Small intestine (tissue), 7 donors: Measurements from ENCODE around the gene MAU2. TPM values are rescaled to one million over a fixed set of nuclear protein-coding genes. Genes with fewer than 3 reads are reported as not detected.
"Not testable (repeated sequence)": the region's sequence is repeated elsewhere in the genome, so short reads cannot be mapped to it uniquely, and the experiment has no call there.

ENCODE experiments used
- DNase-seq, 2 donors: peaks; one replicate each; pipeline versions ENCODE4 v3.0.0 to v3.0.0-alpha.2; 2013
- FAIRE-seq: peaks from 2 replicates; lab custom pipeline; 2012; peaks lifted over from hg19 to GRCh38; lab: Jason Lieb, UNC
- H3K27ac ChIP-seq, 3 donors: one replicate each; pipeline ENCODE4 v1.5.1; 2013; ENCODE audit warnings: low read length in 2 of 3, mild to moderate bottlenecking in 2 of 3, control low read depth in 1 of 3, inconsistent platforms in 1 of 3, low read depth in 1 of 3, moderate library complexity in 1 of 3
- H3K27me3 ChIP-seq, 3 donors: one replicate each; pipeline ENCODE4 v1.6.1; 2013; ENCODE audit warnings: low read length in 3 of 3, inconsistent platforms in 1 of 3; ENCODE audit not compliant: control insufficient read depth in 3 of 3, insufficient read depth in 3 of 3
- H3K36me3 ChIP-seq, 3 donors: one replicate each; pipeline ENCODE4 v1.6.1; 2013; ENCODE audit warnings: low read length in 3 of 3, inconsistent platforms in 1 of 3, low read depth in 1 of 3, mild to moderate bottlenecking in 1 of 3, moderate library complexity in 1 of 3; ENCODE audit not compliant: control insufficient read depth in 3 of 3, insufficient read depth in 2 of 3
- H3K4me1 ChIP-seq, 3 donors: one replicate each; pipeline ENCODE4 v1.6.1; 2013; ENCODE audit warnings: low read length in 2 of 3, inconsistent platforms in 1 of 3, low read depth in 1 of 3, mild to moderate bottlenecking in 1 of 3, moderate library complexity in 1 of 3; ENCODE audit not compliant: control insufficient read depth in 3 of 3, insufficient read depth in 2 of 3
- H3K4me3 ChIP-seq, 3 donors: one replicate each; pipeline ENCODE4 v1.5.1; 2013; ENCODE audit warnings: low read length in 3 of 3, control low read depth in 1 of 3, inconsistent platforms in 1 of 3, low read depth in 1 of 3, mild to moderate bottlenecking in 1 of 3, moderate library complexity in 1 of 3
- H3K9me3 ChIP-seq, 2 donors: one replicate each; pipeline ENCODE4 v1.6.1; 2013; ENCODE audit warnings: low read depth in 1 of 2, low read length in 1 of 2; ENCODE audit not compliant: control insufficient read depth in 2 of 2, insufficient read depth in 1 of 2
- WGBS, 3 donors: extraction: QIAGEN DNeasy Blood & Tissue Kit; methylation state at CpG; one replicate each; pipeline ENCODE4 v1.1.7; 2013; 5-methylcytosine and 5-hydroxymethylcytosine counted together
- polyA plus RNA-seq, 4 donors: library from polyadenylated mRNA; stranded (reverse) in 3 of 4; unstranded in 1 of 4; fragments of 200-250 nt in 3 of 4; fragments of 120-200 nt in 1 of 4; gene quantifications; one replicate each; pipeline versions ENCODE4 v1.2.1 to v1.2.3, GENCODE V29; 2013
- donor health status: healthy with polysubstance abuse.
- donor health status: control.
- donor health status: control.
- donor health status: Bipolar disorder and iron deficiency.
- donor health status: healthy.

MAU2 gene
- polyA plus RNA-seq, 4 donors: 11.6 to 51.3 (median 18.6) TPM

GRCh38 chr19:19343762-19344161 is 23.1 kb downstream of the MAU2 start:
- no peak overlapping the region for H3K4me3 ChIP-seq
- DNase-seq: no peak
- H3K27ac ChIP-seq: no peak overlapping the region
- H3K36me3 ChIP-seq: peaks cover 20 to 94% (median 34%) of the 10 kb centered on the region in 3 donors
- no peak for FAIRE-seq
- 89 to 91% (median 90%) methylated on average over 14 of the region's 14 CpGs for whole genome bisulfite sequencing, 3 donors
- no peaks in the 10 kb centered on the region for H3K4me1 ChIP-seq
- H3K27me3 ChIP-seq: no peaks in the 10 kb centered on the region
- H3K9me3 ChIP-seq: no peaks in the 10 kb centered on the region

GRCh38 chr19:19345232-19345631 is 24.6 kb downstream of the MAU2 start:
- FAIRE-seq: no peak
- H3K27ac ChIP-seq: no peak overlapping the region
- no peaks in the 10 kb centered on the region for H3K9me3 ChIP-seq
- H3K4me3 ChIP-seq: no peak overlapping the region
- H3K27me3 ChIP-seq: no peaks in the 10 kb centered on the region
- H3K36me3 ChIP-seq: peaks cover 29 to 96% (median 41%) of the 10 kb centered on the region in 3 donors
- WGBS, 3 donors: 91 to 93% (median 92%) methylated on average over 21 of the region's 21 CpGs
- no peaks in the 10 kb centered on the region for H3K4me1 ChIP-seq
- DNase-seq: no peak

- Histone ChIP-seq H3K36me3 (peaks cover 29 to 95% (median 41%) of the 10 kb centered on the region in 3 donors), H3K27me3 (no peaks in the 10 kb centered on the region), H3K9me3 (no peaks in the 10 kb centered on the region), H3K4me1 (no peaks in the 10 kb centered on the region), H3K4me3 (no peak overlapping the region), H3K27ac (no peak overlapping the region)
- 91 to 97% (median 95%) methylated on average over 10 to 11 of the region's 11 CpGs for WGBS, 3 donors
- no peak for DNase-seq
- no peak for FAIRE-seq
Observed at GRCh38 chr19:19345970-19346369, 25.3 kb downstream of the MAU2 start.

- Histone ChIP-seq H3K4me1 (no peaks in the 10 kb centered on the region), H3K27ac (no peak overlapping the region), H3K9me3 (no peaks in the 10 kb centered on the region), H3K4me3 (no peak overlapping the region), H3K36me3 (peaks cover 35 to 94% (median 38%) of the 10 kb centered on the region in 3 donors), H3K27me3 (no peaks in the 10 kb centered on the region)
- 90 to 93% (median 91%) methylated on average over 10 of the region's 10 CpGs for WGBS, 3 donors
- DNase-seq (no peak), FAIRE-seq (no peak)
Observed at GRCh38 chr19:19347401-19348110, 26.9 kb downstream of the MAU2 start.

GRCh38 chr19:19348266-19348665 is 27.6 kb downstream of the MAU2 start:
- 87 to 94% (median 88%) methylated on average over 9 of the region's 9 CpGs for WGBS, 3 donors
- DNase-seq (no peak), FAIRE-seq (no peak)
- peaks cover 37 to 94% (median 40%) of the 10 kb centered on the region in 3 donors for H3K36me3 ChIP-seq
- H3K9me3 ChIP-seq: no peaks in the 10 kb centered on the region
- no peaks in the 10 kb centered on the region for H3K4me1 ChIP-seq
- H3K27ac ChIP-seq: no peak overlapping the region
- H3K4me3 ChIP-seq: no peak overlapping the region
- H3K27me3 ChIP-seq: no peaks in the 10 kb centered on the region

GRCh38 chr19:19349365-19349764 is 28.7 kb downstream of the MAU2 start:
- WGBS, 3 donors: 89 to 96% (median 91%) methylated on average over 7 of the region's 7 CpGs
- Histone ChIP-seq H3K9me3 (no peaks in the 10 kb centered on the region), H3K4me3 (no peak overlapping the region), H3K27ac (no peak overlapping the region), H3K36me3 (peaks cover 41 to 94% (median 41%) of the 10 kb centered on the region in 3 donors), H3K4me1 (no peaks in the 10 kb centered on the region), H3K27me3 (no peaks in the 10 kb centered on the region)
- no peak for FAIRE-seq
- no peak for DNase-seq

GRCh38 chr19:19350756-19351155 is 30.1 kb downstream of the MAU2 start:
- H3K4me3 ChIP-seq, H3K4me1 ChIP-seq, H3K27me3 ChIP-seq, H3K9me3 ChIP-seq, FAIRE-seq, H3K27ac ChIP-seq, DNase-seq: not testable (repeated sequence)
- 98 to 100% (median 99%) methylated on average over 7 to 8 of the region's 8 CpGs for WGBS, 3 donors
- peaks cover 35 to 94% (median 38%) of the 10 kb centered on the region in 3 donors for H3K36me3 ChIP-seq

- Histone ChIP-seq H3K4me3 (no peak overlapping the region), H3K36me3 (peaks cover 32 to 93% (median 36%) of the 10 kb centered on the region in 3 donors), H3K9me3 (no peaks in the 10 kb centered on the region), H3K4me1 (no peaks in the 10 kb centered on the region), H3K27me3 (no peaks in the 10 kb centered on the region), H3K27ac (no peak overlapping the region)
- no peak for DNase-seq
- WGBS, 3 donors: 94 to 96% (median 96%) methylated on average over 8 of the region's 8 CpGs
- no peak for FAIRE-seq
Observed at GRCh38 chr19:19352823-19353222, 32.2 kb downstream of the MAU2 start.
